Measurements from ENCODE around the gene BMPR1B. TPM values are rescaled to one million over a fixed set of nuclear protein-coding genes. Genes with fewer than 3 reads are reported as not detected.

BMPR1B gene
- total RNA-seq (2021): 0.35 and 0.72 TPM in 2 replicates
- long read RNA-seq, partial matches to known transcripts: 0 of 1 reads
- long read RNA-seq, other reads (novel, unspliced or antisense): 1 of 1 reads

GRCh38 chr4:94757192-94758140 is at the start of gene BMPR1B:
BMPR1B (plus strand) TSS chr4:94757955; CDS start chr4:95104425, 346,470 bp downstream.
- no peak within 1 kb of the TSS for H3K4ac ChIP-seq (ENCODE audit: low read depth, low read length)
- peak within 1 kb of the TSS in 1 of 3 experiments; percentile 4; a peak in 1 of 7 replicates for H3K27ac Mint-ChIP-seq
- H2BK12ac ChIP-seq (ENCODE audit: insufficient read length, low read depth, low read length): no peak within 1 kb of the TSS
- H3K4me2 ChIP-seq (ENCODE audit: insufficient read depth, insufficient read length, low read length): peak within 1 kb of the TSS; percentile 90
- no peaks in the 10 kb centered on the region for H3K36me3 Mint-ChIP-seq (ENCODE audit: insufficient read depth in 1 of 3, low read depth in 3 of 3)
- no peak within 1 kb of the TSS for H3K18ac ChIP-seq (ENCODE audit: insufficient read length, low read depth, low read length)
- no peaks in the 10 kb centered on the region for H3K4me1 ChIP-seq (ENCODE audit: insufficient read depth, low read length)
- no peak within 1 kb of the TSS for H4K8ac ChIP-seq (replicated peaks; ENCODE audit: insufficient read length, low read depth, low read length)
- H3K4me3 Mint-ChIP-seq: peak within 1 kb of the TSS; percentile 65 to 88
- no peak within 1 kb of the TSS for H3T11ph ChIP-seq (ENCODE audit: low read length)
- peak; percentile 30 for DNase-seq
- H2BK120ac ChIP-seq (ENCODE audit: low read depth, low read length, poor library complexity, severe bottlenecking): no peak within 1 kb of the TSS
- H3K27me3 ChIP-seq (ENCODE audit: insufficient read depth, low read length): peaks cover 10% of the 10 kb centered on the region; the same call in 1 of the 2 replicates
- H3K14ac ChIP-seq (ENCODE audit: insufficient read depth, low read length): peak within 1 kb of the TSS; percentile 74
- no peaks in the 10 kb centered on the region for H3K9me3 Mint-ChIP-seq
- no peak within 1 kb of the TSS for H2BK15ac ChIP-seq (ENCODE audit: low read depth, low read length)
- TF ChIP-seq, protein P1, sequence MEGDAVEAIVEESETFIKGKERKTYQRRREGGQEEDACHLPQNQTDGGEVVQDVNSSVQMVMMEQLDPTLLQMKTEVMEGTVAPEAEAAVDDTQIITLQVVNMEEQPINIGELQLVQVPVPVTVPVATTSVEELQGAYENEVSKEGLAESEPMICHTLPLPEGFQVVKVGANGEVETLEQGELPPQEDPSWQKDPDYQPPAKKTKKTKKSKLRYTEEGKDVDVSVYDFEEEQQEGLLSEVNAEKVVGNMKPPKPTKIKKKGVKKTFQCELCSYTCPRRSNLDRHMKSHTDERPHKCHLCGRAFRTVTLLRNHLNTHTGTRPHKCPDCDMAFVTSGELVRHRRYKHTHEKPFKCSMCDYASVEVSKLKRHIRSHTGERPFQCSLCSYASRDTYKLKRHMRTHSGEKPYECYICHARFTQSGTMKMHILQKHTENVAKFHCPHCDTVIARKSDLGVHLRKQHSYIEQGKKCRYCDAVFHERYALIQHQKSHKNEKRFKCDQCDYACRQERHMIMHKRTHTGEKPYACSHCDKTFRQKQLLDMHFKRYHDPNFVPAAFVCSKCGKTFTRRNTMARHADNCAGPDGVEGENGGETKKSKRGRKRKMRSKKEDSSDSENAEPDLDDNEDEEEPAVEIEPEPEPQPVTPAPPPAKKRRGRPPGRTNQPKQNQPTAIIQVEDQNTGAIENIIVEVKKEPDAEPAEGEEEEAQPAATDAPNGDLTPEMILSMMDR (conservative IDR thresholded peaks at IDR 0.05): no peak
- H3K27ac ChIP-seq (ENCODE audit: insufficient read length, low read depth, low read length): no peak within 1 kb of the TSS
- no peaks in the 10 kb centered on the region for H3K9me3 ChIP-seq (ENCODE audit: control insufficient read depth, low read depth, low read length)
- no peaks in the 10 kb centered on the region for H3K79me2 ChIP-seq (ENCODE audit: insufficient read depth, low read length)
- no peak within 1 kb of the TSS for H3K23ac ChIP-seq (ENCODE audit: insufficient read length, low read depth, low read length)
- peaks cover 13% of the 10 kb centered on the region for H3K23me2 ChIP-seq (ENCODE audit: insufficient read length, low read depth, low read length, poor library complexity, severe bottlenecking)
- no CpG with 5 or more reads among the region's 77 CpGs for WGBS (ENCODE audit: extremely low coverage, insufficient read length, low lambda C conversion rate)
- H2BK5ac ChIP-seq (ENCODE audit: insufficient read length, low read length): no peak within 1 kb of the TSS
- H2BK20ac ChIP-seq (ENCODE audit: low read depth, low read length, poor library complexity, severe bottlenecking): no peak within 1 kb of the TSS
- peak within 1 kb of the TSS; percentile 95 for H2AFZ ChIP-seq (ENCODE audit: low read length)
- no peak within 1 kb of the TSS for H4K5ac ChIP-seq (ENCODE audit: insufficient read length, low read depth, low read length)
- no peaks in the 10 kb centered on the region for H4K20me1 ChIP-seq (ENCODE audit: control insufficient read depth, insufficient read depth, insufficient read length)
- no peak within 1 kb of the TSS for H2AK5ac ChIP-seq (ENCODE audit: insufficient read length, low read length)
- no peak within 1 kb of the TSS for H4K91ac ChIP-seq (ENCODE audit: insufficient read length, low read depth, low read length)
- no peak within 1 kb of the TSS for H3K56ac ChIP-seq (ENCODE audit: insufficient read length, low read depth, low read length)
- H3K79me1 ChIP-seq (ENCODE audit: insufficient read depth, low read depth, low read length, poor library complexity, severe bottlenecking): no peaks in the 10 kb centered on the region
- peaks cover 73% of the 10 kb centered on the region for H3K27me3 Mint-ChIP-seq (ENCODE audit: low read depth)
- H3K4me1 Mint-ChIP-seq: peaks cover 11 to 12% of the 10 kb centered on the region in 2 experiments
- H3K9ac ChIP-seq (ENCODE audit: extremely low read depth, insufficient read length, low read length): peak within 1 kb of the TSS; percentile 20

Data from H9 (cell line).